MCF 10A (cell line): ENCODE results near the gene ATP6V0E2. TPM values are rescaled to one million over a fixed set of nuclear protein-coding genes. Genes with fewer than 3 reads are reported as not detected.

Experiments used
- BruUV-seq: library from RNA; stranded (reverse); fragments of 400-500 nt; replicated peaks from 2 replicates; lab custom pipeline; 2021; lab: Mats Ljungman, UMichigan
- CTCF ChIA-PET: fragments of 300-600 bp; sonication (Branson Sonifier 250); formaldehyde crosslinking; extraction: SDS; loops from one replicate; lab custom pipeline; 2021; ENCODE audit warnings: antibody characterized with exemption, inconsistent platforms; lab: Yijun Ruan, JAX
- POLR2A ChIA-PET: fragments of 300-600, 350-650 bp; sonication (Branson Sonifier 250); formaldehyde crosslinking; extraction: SDS; loops from one replicate; lab custom pipeline; 2020; ENCODE audit warnings: antibody characterized with exemption, inconsistent platforms; lab: Yijun Ruan, JAX
- DNase-seq: peaks from one replicate; pipeline ENCODE4 v3.0.0-alpha.2; 2018; ENCODE audit not compliant: unreplicated experiment
- H3K27ac Mint-ChIP-seq: one replicate; pipeline ENCODE4 v1.8.0; 2022; ENCODE audit warnings: mild to moderate bottlenecking, low read depth, mixed read lengths; ENCODE audit not compliant: unreplicated experiment
- H3K27me3 Mint-ChIP-seq: one replicate; pipeline ENCODE4 v1.8.0; 2022; ENCODE audit warnings: mixed read lengths; ENCODE audit not compliant: insufficient read depth, unreplicated experiment
- H3K36me3 Mint-ChIP-seq: one replicate; pipeline ENCODE4 v1.8.0; 2022; ENCODE audit warnings: mild to moderate bottlenecking, moderate library complexity, mixed read lengths; ENCODE audit not compliant: insufficient read depth, unreplicated experiment
- H3K4me1 Mint-ChIP-seq: one replicate; pipeline ENCODE4 v1.8.0; 2022; ENCODE audit warnings: mixed read lengths; ENCODE audit not compliant: insufficient read depth, unreplicated experiment
- H3K4me3 Mint-ChIP-seq: one replicate; pipeline ENCODE4 v1.8.0; 2022; ENCODE audit warnings: mild to moderate bottlenecking, moderate library complexity, mixed read lengths; ENCODE audit not compliant: unreplicated experiment
- H3K9me3 Mint-ChIP-seq: one replicate; pipeline ENCODE4 v1.8.0; 2022; ENCODE audit warnings: mixed read lengths; ENCODE audit not compliant: unreplicated experiment
- CTCF ChIP-seq: fragments of 200-600 bp; IDR thresholded peaks from one replicate; pipeline ENCODE4 v1.8.0; 2022; ENCODE audit warnings: antibody characterized with exemption, mild to moderate bottlenecking; ENCODE audit not compliant: unreplicated experiment
- intact Hi-C: fragments of 100-400 bp; cut with micrococcal nuclease; formaldehyde crosslinking; loops from 2 replicates; pipeline ENCODE4 v1.14.1; 2022
- total RNA-seq: library from RNA; stranded (reverse); gene quantifications from 2 replicates; pipeline ENCODE4 v1.2.3, GENCODE V29; 2022

The ATP6V0E2 gene
- total RNA-seq, 1 experiment from 2014 or later, result 8.6 TPM

- H3K27me3 Mint-ChIP-seq, result no peaks in the 10 kb centered on the region
- intact Hi-C loops, result no loop called here
- peaks cover 21% of the 10 kb centered on the region for H3K36me3 Mint-ChIP-seq
- DNase-seq, result no peak
- no peaks in the 10 kb centered on the region for H3K9me3 Mint-ChIP-seq
- no peak overlapping the region for H3K27ac Mint-ChIP-seq
- POLR2A ChIA-PET, result interaction anchor here (0.7 kb wide), 1 partner anchor 406 kb away, joined by 3 read pairs; no protein-coding TSS in a partner anchor
- H3K4me1 Mint-ChIP-seq, result no peaks in the 10 kb centered on the region
- CTCF ChIA-PET, result interaction anchor here (0.7 kb wide), 1 partner anchor 60 kb away, joined by 3 read pairs; no protein-coding TSS in a partner anchor
- no TSS peak for BruUV-seq
- no peak overlapping the region for H3K4me3 Mint-ChIP-seq
- TF ChIP-seq CTCF, result no peak
Observed at GRCh38 chr7:149866139-149866778, 7.5 kb upstream of the ATP6V0E2 start.

- POLR2A ChIA-PET, result no interaction called here
- Mint-ChIP-seq H3K27ac (no peak overlapping the region), H3K27me3 (no peaks in the 10 kb centered on the region), H3K9me3 (no peaks in the 10 kb centered on the region), H3K4me1 (no peaks in the 10 kb centered on the region), H3K36me3 (peaks cover 15% of the 10 kb centered on the region), H3K4me3 (no peak overlapping the region)
- no peak for TF ChIP-seq CTCF
- no peak for DNase-seq
- CTCF ChIA-PET, result interaction anchor here (0.6 to 1.2 kb wide), 2 partner anchors 16 to 805 kb away, joined by 3 to 5 read pairs; no protein-coding TSS in a partner anchor
- BruUV-seq, result no TSS peak
- intact Hi-C loops, result no loop called here
Observed at GRCh38 chr7:149866779-149867447, 6.9 kb upstream of the ATP6V0E2 start.

- intact Hi-C loops, result no loop called here
- no TSS peak for BruUV-seq
- POLR2A ChIA-PET, result no interaction called here
- no peak for TF ChIP-seq CTCF
- no peak overlapping the region for H3K4me3 Mint-ChIP-seq
- H3K27me3 Mint-ChIP-seq, result no peaks in the 10 kb centered on the region
- H3K9me3 Mint-ChIP-seq, result no peaks in the 10 kb centered on the region
- H3K27ac Mint-ChIP-seq, result no peak overlapping the region
- CTCF ChIA-PET, result interaction anchor here (0.6 to 1.2 kb wide), 3 partner anchors 15 to 1108 kb away, joined by 3 to 5 read pairs (median 3); no protein-coding TSS in a partner anchor
- peaks cover 7% of the 10 kb centered on the region for H3K36me3 Mint-ChIP-seq
- DNase-seq, result no peak
- peaks cover 6% of the 10 kb centered on the region for H3K4me1 Mint-ChIP-seq
Observed at GRCh38 chr7:149867762-149868622, 5.8 kb upstream of the ATP6V0E2 start.
